H1 (cell line): ENCODE data around the gene SRPX2. TPM values are rescaled to one million over a fixed set of nuclear protein-coding genes. Genes with fewer than 3 reads are reported as not detected.

Experiments used
- CTCF ChIA-PET: fragments of 300-600 bp; sonication (Branson Sonifier 250); formaldehyde crosslinking; loops from one replicate; lab custom pipeline; 2021; ENCODE audit not compliant: partially characterized antibody; lab: Charles Lee
- POLR2A ChIA-PET: fragments of 300-600 bp; sonication (Branson Sonifier 250); formaldehyde crosslinking; loops from one replicate; lab custom pipeline; 2021; ENCODE audit warnings: inconsistent platforms; ENCODE audit not compliant: partially characterized antibody; lab: Charles Lee
- DNase-seq, 2 experiments: peaks; one replicate each; pipeline versions ENCODE4 v3.0.0 to v3.0.0-alpha.2; 2010 to 2022; ENCODE audit warnings: low spot score in 2 of 2, low read depth in 1 of 2, mixed read lengths in 1 of 2
- FAIRE-seq: peaks from 2 replicates; lab custom pipeline; 2011; peaks lifted over from hg19 to GRCh38; lab: Jason Lieb, UNC
- H2AFZ ChIP-seq: 2 replicates; pipeline ENCODE4 v1.8.1; 2012; ENCODE audit warnings: low read length, inconsistent platforms
- H2AK5ac ChIP-seq: 2 replicates; pipeline ENCODE4 v1.6.1; 2013; ENCODE audit warnings: low read depth, low read length
- H2BK120ac ChIP-seq: replicated peaks from 2 replicates; pipeline ENCODE3; 2013; ENCODE audit warnings: low read depth, low read length, inconsistent platforms
- H2BK12ac ChIP-seq: 2 replicates; pipeline ENCODE4 v1.6.1; 2013; ENCODE audit warnings: low read depth, low read length
- H2BK15ac ChIP-seq: 2 replicates; pipeline ENCODE4 v1.6.1; 2013; ENCODE audit warnings: low read length
- H2BK20ac ChIP-seq: 2 replicates; pipeline ENCODE4 v1.6.1; 2013; ENCODE audit warnings: low read length
- H2BK5ac ChIP-seq: 2 replicates; pipeline ENCODE4 v1.6.1; 2013; ENCODE audit warnings: low read depth, low read length
- H3K14ac ChIP-seq: 2 replicates; pipeline ENCODE4 v1.6.1; 2013; ENCODE audit warnings: inconsistent platforms; ENCODE audit not compliant: insufficient read length
- H3K18ac ChIP-seq: 2 replicates; pipeline ENCODE4 v1.6.1; 2013; ENCODE audit warnings: low read length; ENCODE audit errors: extremely low read depth
- H3K23ac ChIP-seq: 2 replicates; pipeline ENCODE4 v1.6.1; 2013; ENCODE audit warnings: inconsistent platforms; ENCODE audit not compliant: insufficient read length
- H3K23me2 ChIP-seq: 2 replicates; pipeline ENCODE4 v1.6.1; 2013; ENCODE audit warnings: low read depth, low read length
- H3K27ac ChIP-seq: 2 replicates; pipeline ENCODE4 v1.6.1; 2011; ENCODE audit warnings: low read depth, low read length, inconsistent platforms
- H3K27me3 ChIP-seq, 4 experiments: replicated peaks in 1 of 4; 1 replicate in 1 of 4; 2 replicates in 3 of 4; pipeline versions ENCODE4 v1.6.1 to v1.8.1; 2011 to 2013; ENCODE audit warnings: low read length in 3 of 4, mild to moderate bottlenecking in 3 of 4, inconsistent platforms in 2 of 4, mixed read lengths in 2 of 4, moderate library complexity in 1 of 4; ENCODE audit not compliant: control insufficient read depth in 3 of 4, insufficient read depth in 3 of 4; ENCODE audit errors: extremely low read depth in 1 of 4
- H3K36me3 ChIP-seq, 4 experiments: 2 replicates each; pipeline versions ENCODE4 v1.6.1 to v1.8.1; 2011 to 2013; ENCODE audit warnings: mild to moderate bottlenecking in 4 of 4, low read length in 3 of 4, moderate library complexity in 2 of 4, control low read depth in 1 of 4, inconsistent platforms in 1 of 4; ENCODE audit not compliant: insufficient read depth in 4 of 4, control insufficient read depth in 2 of 4
- H3K4ac ChIP-seq: replicated peaks from 2 replicates; pipeline ENCODE3; 2013; ENCODE audit warnings: low read length, low read depth, mixed read lengths, inconsistent platforms; ENCODE audit not compliant: insufficient read length
- H3K4me1 ChIP-seq, 4 experiments: replicated peaks in 1 of 4; 1 replicate in 1 of 4; 2 replicates in 3 of 4; pipeline versions ENCODE4 v1.6.1 to v1.8.1; 2011 to 2013; ENCODE audit warnings: low read length in 3 of 4, inconsistent platforms in 2 of 4, mixed read lengths in 1 of 4; ENCODE audit not compliant: insufficient read depth in 4 of 4, control insufficient read depth in 3 of 4
- H3K4me2 ChIP-seq, 2 experiments: 2 replicates each; pipeline versions ENCODE4 v1.6.1 to v1.8.1; 2011 to 2013; ENCODE audit warnings: low read depth in 2 of 2, low read length in 2 of 2, control low read depth in 1 of 2, inconsistent platforms in 1 of 2, mild to moderate bottlenecking in 1 of 2; ENCODE audit not compliant: insufficient read depth in 1 of 2
- H3K4me3 ChIP-seq, 4 experiments: fragments of 200-600, 300-600 bp in 1 of 4; sonication (generic), shearing (Covaris generic), sonication (Bioruptor Twin) in 1 of 4; 2 replicates each; pipeline versions ENCODE4 v1.5.1 to v1.8.1; 2011 to 2016; ENCODE audit warnings: low read length in 4 of 4, low read depth in 3 of 4, control low read depth in 2 of 4, inconsistent platforms in 2 of 4, mild to moderate bottlenecking in 2 of 4, mixed read lengths in 1 of 4, moderate library complexity in 1 of 4; ENCODE audit not compliant: insufficient read depth in 2 of 4; ENCODE audit errors: extremely low read depth in 1 of 4
- H3K56ac ChIP-seq: replicated peaks from 2 replicates; pipeline ENCODE3; 2013; ENCODE audit warnings: low read depth, mild to moderate bottlenecking, mixed read lengths, low read length, inconsistent platforms; ENCODE audit not compliant: insufficient read length
- H3K79me1 ChIP-seq: 2 replicates; pipeline ENCODE4 v1.6.1; 2013; ENCODE audit warnings: low read depth, low read length, control low read depth
- H3K79me2 ChIP-seq, 2 experiments: 2 replicates each; pipeline versions ENCODE4 v1.6.1 to v1.8.1; 2012 to 2013; ENCODE audit warnings: low read length in 2 of 2, mild to moderate bottlenecking in 2 of 2, inconsistent platforms in 1 of 2; ENCODE audit not compliant: insufficient read depth in 2 of 2, control insufficient read depth in 1 of 2
- H3K9ac ChIP-seq, 4 experiments: replicated peaks in 1 of 4; 1 replicate in 1 of 4; 2 replicates in 3 of 4; pipeline versions ENCODE4 v1.6.1 to v1.8.1; 2011 to 2013; ENCODE audit warnings: low read depth in 3 of 4, low read length in 3 of 4, control low read depth in 2 of 4, mild to moderate bottlenecking in 2 of 4, moderate library complexity in 2 of 4, inconsistent platforms in 1 of 4; ENCODE audit errors: extremely low read depth in 1 of 4
- H3K9me3 ChIP-seq, 2 experiments: 2 replicates each; pipeline versions ENCODE4 v1.6.1 to v1.8.1; 2012 to 2013; ENCODE audit warnings: mild to moderate bottlenecking in 2 of 2, moderate library complexity in 2 of 2, control low read depth in 1 of 2, inconsistent platforms in 1 of 2, low read depth in 1 of 2, low read length in 1 of 2, mixed read lengths in 1 of 2; ENCODE audit not compliant: insufficient read depth in 2 of 2
- H4K20me1 ChIP-seq, 2 experiments: replicated peaks in 1 of 2; 2 replicates each; pipeline versions ENCODE3 to v1.8.1; 2011 to 2013; ENCODE audit warnings: inconsistent platforms in 2 of 2, low read length in 2 of 2, mild to moderate bottlenecking in 1 of 2; ENCODE audit not compliant: insufficient read depth in 2 of 2, control insufficient read depth in 1 of 2
- H4K5ac ChIP-seq: 2 replicates; pipeline ENCODE4 v1.6.1; 2013; ENCODE audit warnings: low read length, low read depth, mixed read lengths, inconsistent platforms; ENCODE audit not compliant: insufficient read length
- H4K8ac ChIP-seq: 2 replicates; pipeline ENCODE4 v1.8.0; 2013; ENCODE audit warnings: mild to moderate bottlenecking, moderate library complexity, low read length, inconsistent platforms; ENCODE audit not compliant: insufficient read depth; ENCODE audit errors: extremely low read depth
- H4K91ac ChIP-seq: replicated peaks from 2 replicates; pipeline ENCODE3; 2013; ENCODE audit warnings: low read length, mixed read lengths, inconsistent platforms; ENCODE audit not compliant: insufficient read length
- CBX8 ChIP-seq: fragments of 300-800, 300-1000 bp; sonication (generic); IDR thresholded peaks from 2 replicates; pipeline ENCODE4 v1.7.1; 2016; ENCODE audit warnings: low read depth, low read length, borderline replicate concordance
- EP300 ChIP-seq, 2 experiments: IDR thresholded peaks; 1 replicate in 1 of 2; 2 replicates in 1 of 2; pipeline ENCODE4 v1.6.1; 2011 to 2012; ENCODE audit warnings: low read depth in 2 of 2, low read length in 2 of 2, mild to moderate bottlenecking in 2 of 2, borderline replicate concordance in 1 of 2, inconsistent platforms in 1 of 2, moderate library complexity in 1 of 2
- POLR2AphosphoS5 ChIP-seq: IDR thresholded peaks from 2 replicates; pipeline ENCODE4 v1.6.1; 2011; ENCODE audit warnings: low read depth, low read length
- RAD21 ChIP-seq, 2 experiments: IDR thresholded peaks in 1 of 2; conservative IDR thresholded peaks in 1 of 2; 2 replicates each; pipeline ENCODE4 v1.6.1; 2011; ENCODE audit warnings: low read depth in 2 of 2, low read length in 2 of 2, improper control_type of control experiment in 1 of 2, inconsistent platforms in 1 of 2, mild to moderate bottlenecking in 1 of 2, moderate library complexity in 1 of 2
- SIRT6 ChIP-seq: IDR thresholded peaks from one replicate; pipeline ENCODE4 v1.7.1; 2012; ENCODE audit warnings: low read length, inconsistent platforms
- SRF ChIP-seq: IDR thresholded peaks from 2 replicates; pipeline ENCODE4 v1.6.1; 2011; ENCODE audit warnings: mild to moderate bottlenecking, low read depth, low read length, moderate library complexity
- TAF7 ChIP-seq: optimal IDR thresholded peaks from 2 replicates; pipeline ENCODE3; 2011; ENCODE audit warnings: low read depth, mild to moderate bottlenecking, inconsistent platforms, low read length, moderate library complexity, borderline replicate concordance
- YY1 ChIP-seq: IDR thresholded peaks from 2 replicates; pipeline ENCODE4 v1.6.1; 2011; ENCODE audit warnings: low read depth, mild to moderate bottlenecking, low read length
- ZNF274 ChIP-seq: IDR thresholded peaks from 2 replicates; pipeline ENCODE4 v1.7.0; 2012; ENCODE audit warnings: low read length, borderline replicate concordance; ENCODE audit errors: extremely low read depth
- WGBS, 2 experiments: shearing (Covaris generic) in 1 of 2; methylation state at CpG; one replicate each; pipeline versions ENCODE4 v1.1.6 to v1.1.7; 2013 to 2015; ENCODE audit warnings: low lambda C conversion rate in 2 of 2, mixed read lengths in 2 of 2, inconsistent platforms in 1 of 2, low coverage in 1 of 2, missing lambda C conversion rate in 1 of 2; ENCODE audit not compliant: insufficient replicate concordance in 2 of 2, insufficient coverage in 1 of 2, insufficient read length in 1 of 2; ENCODE audit errors: extremely low coverage in 1 of 2, missing lambda C conversion rate in 1 of 2; 5-methylcytosine and 5-hydroxymethylcytosine counted together
- polyA plus RNA-seq, 7 experiments: library from polyadenylated mRNA; depleted of rRNA in 3 of 7; stranded (reverse) in 5 of 7; unstranded in 2 of 7; fragments of >200 nt in 5 of 7; fragments of 200-250 nt in 2 of 7; gene quantifications; 1 replicate in 5 of 7; 2 replicates in 1 of 7; 4 replicates in 1 of 7; pipeline versions ENCODE4 v1.2.1 to v1.2.3, GENCODE V29; 2011 to 2013; ENCODE audit warnings: missing spikeins in 2 of 7, mixed read lengths in 2 of 7
- total RNA-seq: library from RNA; stranded (reverse); fragmentation: NEBNext Ultra II Directional; extraction: Animal tissue kit (Norgen Biotek cat#: 25700); gene quantifications from 2 replicates; pipeline ENCODE4 v1.2.1, GENCODE V29; 2021

Gene SRPX2
- total and polyA plus RNA-seq, 2 of the 8 experiments (the other 6 are each of a cell fraction or from before 2014, with no cell fraction given), result not detected

GRCh38 chrX:100658941-100659381, 15.0 kb downstream of the SRPX2 start:
- no peak for FAIRE-seq
- no peak overlapping the region for H3K23ac ChIP-seq

More at GRCh38 chrX:100658941-100659381, 15.0 kb downstream of the SRPX2 start:
- POLR2A ChIA-PET, result no interaction called here
- CTCF ChIA-PET, result interaction anchor here (0.8 to 1.4 kb wide), 3 partner anchors 12 to 210 kb away, joined by 3 to 7 read pairs (median 3); partner anchors contain the start of gene TSPAN6
- Histone ChIP-seq H3K27me3 (no peaks in the 10 kb centered on the region), H2BK12ac (no peak overlapping the region), H3K4me1 (no peaks in the 10 kb centered on the region), H3K23me2 (no peaks in the 10 kb centered on the region), H3K9me3 (no peaks in the 10 kb centered on the region), H3K4me3 (no peak overlapping the region), H2BK15ac (no peak overlapping the region), H3K79me1 (no peaks in the 10 kb centered on the region), H4K8ac (no peak overlapping the region), H3K56ac (no peak overlapping the region), H2BK5ac (no peak overlapping the region), H3K18ac (no peak overlapping the region), H3K27ac (no peak overlapping the region), H4K5ac (no peak overlapping the region), H3K14ac (no peak overlapping the region), H2AFZ (no peak overlapping the region), H2BK20ac (no peak overlapping the region), H3K79me2 (no peaks in the 10 kb centered on the region), H3K4ac (no peak overlapping the region), H3K4me2 (no peak overlapping the region), H3K36me3 (no peaks in the 10 kb centered on the region), H2AK5ac (no peak overlapping the region), H3K9ac (no peak overlapping the region), H4K20me1 (no peaks in the 10 kb centered on the region), H2BK120ac (no peak overlapping the region), H4K91ac (no peak overlapping the region)
- 87% methylated on average over 3 of the region's 3 CpGs; no CpG with 5 or more reads in 1 of the 2 experiments for whole genome bisulfite sequencing, 2 experiments
- DNase-seq, result no peak
- TF ChIP-seq EP300 (IDR thresholded peaks at IDR 0.05; ENCODE audit: borderline replicate concordance in 1 of 2, low read depth in 2 of 2, low read length in 2 of 2) (no peak), RAD21 (IDR thresholded peaks at IDR 0.05 in 1 of 2, conservative IDR thresholded peaks at IDR 0.05 in 1 of 2; ENCODE audit: low read depth in 2 of 2, low read length in 2 of 2) (no peak), POLR2AphosphoS5 (no peak), YY1 (no peak), SIRT6 (no peak), ZNF274 (no peak), TAF7 (no peak), CBX8 (no peak), SRF (no peak)
